Activated naive CD8-positive, alpha-beta T cell treated with anti-CD3 and anti-CD28 coated beads for 36 hours (primary cell): Measurements from ENCODE around the gene ATIC. TPM values are rescaled to one million over a fixed set of nuclear protein-coding genes. Genes with fewer than 3 reads are reported as not detected.
"Not testable (repeated sequence)": the region's sequence is repeated elsewhere in the genome, so short reads cannot be mapped to it uniquely, and the experiment has no call there.

Experiments
- DNase-seq: peaks from one replicate; pipeline ENCODE4 v3.0.0; 2021
- H3K27ac Mint-ChIP-seq: one replicate; pipeline ENCODE4 v1.8.0; 2022; ENCODE audit warnings: mild to moderate bottlenecking, moderate library complexity, mixed read lengths
- H3K27me3 Mint-ChIP-seq: one replicate; pipeline ENCODE4 v1.8.0; 2022; ENCODE audit warnings: mild to moderate bottlenecking, mixed read lengths
- H3K36me3 Mint-ChIP-seq: one replicate; pipeline ENCODE4 v1.8.0; 2021; ENCODE audit warnings: mild to moderate bottlenecking, mixed read lengths
- H3K4me1 Mint-ChIP-seq: one replicate; pipeline ENCODE4 v1.8.0; 2021; ENCODE audit warnings: mixed read lengths
- H3K4me3 Mint-ChIP-seq: one replicate; pipeline ENCODE4 v1.8.0; 2022; ENCODE audit warnings: mild to moderate bottlenecking, moderate library complexity, mixed read lengths
- H3K9me3 Mint-ChIP-seq: one replicate; pipeline ENCODE4 v1.8.0; 2022; ENCODE audit warnings: mixed read lengths
- total RNA-seq, 2 experiments: library from RNA; stranded (reverse); gene quantifications; one replicate each; pipeline ENCODE4 v1.2.3, GENCODE V29; 2021

The ATIC gene
- total RNA-seq, 2 experiments from 2014 or later, result 338 to 344 TPM

GRCh38 chr2:215290980-215291599, 20.8 kb upstream of the ATIC start:
- Mint-ChIP-seq H3K9me3 (no peaks in the 10 kb centered on the region), H3K27ac (no peak overlapping the region), H3K36me3 (no peaks in the 10 kb centered on the region), H3K4me3 (no peak overlapping the region), H3K27me3 (no peaks in the 10 kb centered on the region), H3K4me1 (no peaks in the 10 kb centered on the region)
- DNase-seq, result no peak

- Mint-ChIP-seq H3K4me3 (no peak overlapping the region), H3K27me3 (no peaks in the 10 kb centered on the region), H3K4me1 (no peaks in the 10 kb centered on the region), H3K36me3 (no peaks in the 10 kb centered on the region), H3K27ac (no peak overlapping the region), H3K9me3 (no peaks in the 10 kb centered on the region)
- no peak for DNase-seq
These were observed 18.0 kb upstream of the ATIC start for GRCh38 chr2:215293879-215294278.

- Mint-ChIP-seq H3K27ac (no peak overlapping the region), H3K9me3 (peaks cover 8% of the 10 kb centered on the region), H3K4me3 (no peak overlapping the region), H3K36me3 (peaks cover 3% of the 10 kb centered on the region), H3K4me1 (no peaks in the 10 kb centered on the region), H3K27me3 (no peaks in the 10 kb centered on the region)
- no peak for DNase-seq
These were observed 12.5 kb upstream of the ATIC start for GRCh38 chr2:215299337-215299859.

- peaks cover 3% of the 10 kb centered on the region for H3K36me3 Mint-ChIP-seq
- no peak overlapping the region for H3K27ac Mint-ChIP-seq
- no peaks in the 10 kb centered on the region for H3K27me3 Mint-ChIP-seq
- H3K9me3 Mint-ChIP-seq, result peaks cover 8% of the 10 kb centered on the region
- no peak overlapping the region for H3K4me3 Mint-ChIP-seq
- no peak for DNase-seq
- H3K4me1 Mint-ChIP-seq, result no peaks in the 10 kb centered on the region
These were observed 9.9 kb upstream of the ATIC start for GRCh38 chr2:215301994-215302393.

GRCh38 chr2:215311259-215311624, 617 bp upstream of the ATIC start:
- peak overlapping the region; percentile 85 for H3K27ac Mint-ChIP-seq
- peak overlapping the region; percentile 79 for H3K4me3 Mint-ChIP-seq
- H3K27me3 Mint-ChIP-seq, H3K9me3 Mint-ChIP-seq: not testable (repeated sequence)
- H3K4me1 Mint-ChIP-seq, result peaks cover 23% of the 10 kb centered on the region
- H3K36me3 Mint-ChIP-seq, result peaks cover 38% of the 10 kb centered on the region
- DNase-seq, result peak; percentile 14

- no peak for DNase-seq
- H3K36me3 Mint-ChIP-seq, result peaks cover 46% of the 10 kb centered on the region
- H3K27me3 Mint-ChIP-seq, result no peaks in the 10 kb centered on the region
- H3K4me3 Mint-ChIP-seq, result peak overlapping the region; percentile 94
- no peaks in the 10 kb centered on the region for H3K9me3 Mint-ChIP-seq
- H3K4me1 Mint-ChIP-seq, result peaks cover 31% of the 10 kb centered on the region
- peak overlapping the region; percentile 96 for H3K27ac Mint-ChIP-seq
These were observed 1.4 kb downstream of the ATIC start for GRCh38 chr2:215313255-215313613.

GRCh38 chr2:215314896-215315295, 3.0 kb downstream of the ATIC start:
- peaks cover 31% of the 10 kb centered on the region for H3K4me1 Mint-ChIP-seq
- peak overlapping the region; percentile 94 for H3K4me3 Mint-ChIP-seq
- no peak overlapping the region for H3K27ac Mint-ChIP-seq
- DNase-seq, result no peak
- H3K36me3 Mint-ChIP-seq, result peaks cover 54% of the 10 kb centered on the region
- H3K9me3 Mint-ChIP-seq, result no peaks in the 10 kb centered on the region
- H3K27me3 Mint-ChIP-seq, result no peaks in the 10 kb centered on the region

GRCh38 chr2:215315301-215315700, 3.4 kb downstream of the ATIC start:
- Mint-ChIP-seq H3K4me3 (peak overlapping the region; percentile 32), H3K9me3 (no peaks in the 10 kb centered on the region), H3K27ac (no peak overlapping the region), H3K4me1 (peaks cover 34% of the 10 kb centered on the region), H3K27me3 (no peaks in the 10 kb centered on the region), H3K36me3 (peaks cover 58% of the 10 kb centered on the region)
- DNase-seq, result no peak

GRCh38 chr2:215316336-215316735, 4.5 kb downstream of the ATIC start:
- H3K27ac Mint-ChIP-seq, result peak overlapping the region; percentile 23
- H3K27me3 Mint-ChIP-seq, result no peaks in the 10 kb centered on the region
- no peak for DNase-seq
- H3K4me3 Mint-ChIP-seq, result peak overlapping the region; percentile 32
- H3K36me3 Mint-ChIP-seq, result peaks cover 65% of the 10 kb centered on the region
- H3K4me1 Mint-ChIP-seq, result peaks cover 39% of the 10 kb centered on the region
- H3K9me3 Mint-ChIP-seq, result no peaks in the 10 kb centered on the region

GRCh38 chr2:215319500-215319899, 7.6 kb downstream of the ATIC start:
- Mint-ChIP-seq H3K9me3 (no peaks in the 10 kb centered on the region), H3K27ac (no peak overlapping the region), H3K27me3 (no peaks in the 10 kb centered on the region), H3K36me3 (peaks cover 62% of the 10 kb centered on the region), H3K4me1 (peaks cover 37% of the 10 kb centered on the region), H3K4me3 (no peak overlapping the region)
- no peak for DNase-seq

- Mint-ChIP-seq H3K27ac (no peak overlapping the region), H3K4me3 (no peak overlapping the region), H3K27me3 (no peaks in the 10 kb centered on the region), H3K36me3 (peaks cover 59% of the 10 kb centered on the region), H3K4me1 (peaks cover 36% of the 10 kb centered on the region), H3K9me3 (no peaks in the 10 kb centered on the region)
- DNase-seq, result no peak
These were observed 8.2 kb downstream of the ATIC start for GRCh38 chr2:215320102-215320501.

- H3K27ac Mint-ChIP-seq, result peak overlapping the region; percentile 28
- H3K27me3 Mint-ChIP-seq, result no peaks in the 10 kb centered on the region
- H3K4me3 Mint-ChIP-seq, result no peak overlapping the region
- no peak for DNase-seq
- H3K36me3 Mint-ChIP-seq, result peaks cover 55% of the 10 kb centered on the region
- H3K4me1 Mint-ChIP-seq, result peaks cover 36% of the 10 kb centered on the region
- no peaks in the 10 kb centered on the region for H3K9me3 Mint-ChIP-seq
These were observed 8.8 kb downstream of the ATIC start for GRCh38 chr2:215320679-215321078.

GRCh38 chr2:215324811-215325210, 13.0 kb downstream of the ATIC start:
- H3K4me1 Mint-ChIP-seq, result peaks cover 42% of the 10 kb centered on the region
- H3K9me3 Mint-ChIP-seq, result no peaks in the 10 kb centered on the region
- no peak overlapping the region for H3K27ac Mint-ChIP-seq
- H3K36me3 Mint-ChIP-seq, result peaks cover 62% of the 10 kb centered on the region
- H3K4me3 Mint-ChIP-seq, result no peak overlapping the region
- no peak for DNase-seq
- no peaks in the 10 kb centered on the region for H3K27me3 Mint-ChIP-seq

GRCh38 chr2:215328066-215328465, 16.2 kb downstream of the ATIC start:
- H3K27me3 Mint-ChIP-seq, result no peaks in the 10 kb centered on the region
- peaks cover 40% of the 10 kb centered on the region for H3K4me1 Mint-ChIP-seq
- no peak overlapping the region for H3K27ac Mint-ChIP-seq
- H3K36me3 Mint-ChIP-seq, result peaks cover 65% of the 10 kb centered on the region
- no peaks in the 10 kb centered on the region for H3K9me3 Mint-ChIP-seq
- H3K4me3 Mint-ChIP-seq, result no peak overlapping the region
- DNase-seq, result no peak

- no peaks in the 10 kb centered on the region for H3K27me3 Mint-ChIP-seq
- H3K9me3 Mint-ChIP-seq, result no peaks in the 10 kb centered on the region
- peaks cover 23% of the 10 kb centered on the region for H3K4me1 Mint-ChIP-seq
- peaks cover 53% of the 10 kb centered on the region for H3K36me3 Mint-ChIP-seq
- no peak overlapping the region for H3K27ac Mint-ChIP-seq
- no peak for DNase-seq
- no peak overlapping the region for H3K4me3 Mint-ChIP-seq
These were observed 21.2 kb downstream of the ATIC start for GRCh38 chr2:215332872-215333595.
